IMR-90 (cell line): ENCODE data around the gene BAMBI. TPM values are rescaled to one million over a fixed set of nuclear protein-coding genes. Genes with fewer than 3 reads are reported as not detected.

Experiments used
- ATAC-seq: fragments of 200-7000 bp; cut with Tn5 transposase; 2 replicates; pipeline ENCODE4 v1.9.1; 2020; ENCODE audit warnings: low read depth, mild to moderate bottlenecking, moderate library complexity
- BruUV-seq: library from RNA; stranded (reverse); fragments of 400-500 nt; replicated peaks from 2 replicates; lab custom pipeline; 2021; lab: Mats Ljungman, UMichigan
- CTCF ChIA-PET: fragments of 300-600 bp; formaldehyde crosslinking; extraction: SDS; loops from one replicate; lab custom pipeline; 2021; ENCODE audit warnings: antibody characterized with exemption; lab: Yijun Ruan, JAX
- POLR2A ChIA-PET: fragments of 300-600 bp; sonication (Branson Sonifier 250); formaldehyde crosslinking; loops from one replicate; lab custom pipeline; 2022; ENCODE audit warnings: antibody characterized with exemption; ENCODE audit not compliant: unreplicated experiment; lab: Charles Lee
- DNase-seq: peaks from one replicate; pipeline ENCODE4 v3.0.0; 2013
- H2AFZ ChIP-seq: replicated peaks from 2 replicates; pipeline ENCODE3; 2013; ENCODE audit warnings: low read length, mild to moderate bottlenecking; ENCODE audit not compliant: poor library complexity
- H2AK5ac ChIP-seq: 2 replicates; pipeline ENCODE4 v1.6.1; 2013; ENCODE audit warnings: low read depth, low read length, inconsistent platforms
- H2AK9ac ChIP-seq: replicated peaks from 2 replicates; pipeline ENCODE3; 2013; ENCODE audit warnings: mild to moderate bottlenecking, low read depth, low read length, moderate library complexity; ENCODE audit not compliant: poor library complexity
- H2BK120ac ChIP-seq: 2 replicates; pipeline ENCODE4 v1.6.1; 2013; ENCODE audit warnings: low read depth, low read length, inconsistent platforms
- H2BK15ac ChIP-seq: 3 replicates; pipeline ENCODE4 v1.6.1; 2013; ENCODE audit warnings: low read depth, low read length, inconsistent platforms
- H2BK20ac ChIP-seq: 2 replicates; pipeline ENCODE4 v1.6.1; 2013; ENCODE audit warnings: low read depth, mild to moderate bottlenecking, inconsistent platforms, low read length, moderate library complexity
- H2BK5ac ChIP-seq: 2 replicates; pipeline ENCODE4 v1.6.1; 2013; ENCODE audit warnings: mild to moderate bottlenecking, low read depth, low read length, inconsistent platforms; ENCODE audit not compliant: poor library complexity, severe bottlenecking
- H3K14ac ChIP-seq: replicated peaks from 2 replicates; pipeline ENCODE4 v1.6.1; 2013; ENCODE audit warnings: low read depth, low read length, inconsistent platforms
- H3K18ac ChIP-seq: 2 replicates; pipeline ENCODE4 v1.6.1; 2013; ENCODE audit warnings: low read depth, low read length, control low read depth
- H3K23ac ChIP-seq: 2 replicates; pipeline ENCODE4 v1.6.1; 2013; ENCODE audit warnings: low read depth, low read length, inconsistent platforms
- H3K27ac ChIP-seq: 2 replicates; pipeline ENCODE4 v1.5.1; 2013; ENCODE audit warnings: mild to moderate bottlenecking, control low read depth, low read length; ENCODE audit not compliant: insufficient read depth
- H3K27me3 ChIP-seq: 2 replicates; pipeline ENCODE4 v1.6.1; 2013; ENCODE audit warnings: low read length; ENCODE audit not compliant: control insufficient read depth, insufficient read depth
- H3K36me3 ChIP-seq: 2 replicates; pipeline ENCODE4 v1.6.1; 2013; ENCODE audit warnings: low read length, mixed read lengths; ENCODE audit not compliant: control insufficient read depth, insufficient read depth
- H3K4ac ChIP-seq: 2 replicates; pipeline ENCODE4 v1.6.1; 2013; ENCODE audit warnings: low read depth, low read length, inconsistent platforms
- H3K4me1 ChIP-seq: 2 replicates; pipeline ENCODE4 v1.6.1; 2013; ENCODE audit warnings: low read length, mixed read lengths; ENCODE audit not compliant: control insufficient read depth, insufficient read depth
- H3K4me2 ChIP-seq: 2 replicates; pipeline ENCODE4 v1.6.1; 2013; ENCODE audit warnings: low read depth, mild to moderate bottlenecking, control low read depth, low read length, moderate library complexity
- H3K4me3 ChIP-seq: 2 replicates; pipeline ENCODE4 v1.5.1; 2013; ENCODE audit warnings: low read depth, mild to moderate bottlenecking, control low read depth, low read length, moderate library complexity; ENCODE audit not compliant: insufficient read depth
- H3K56ac ChIP-seq: 2 replicates; pipeline ENCODE4 v1.6.1; 2013; ENCODE audit warnings: low read length, inconsistent platforms; ENCODE audit not compliant: insufficient read depth; ENCODE audit errors: extremely low read depth
- H3K79me1 ChIP-seq, 2 experiments: 2 replicates each; pipeline ENCODE4 v1.6.1; 2013; ENCODE audit warnings: low read length in 2 of 2, inconsistent platforms in 1 of 2, low read depth in 1 of 2
- H3K9ac ChIP-seq: 2 replicates; pipeline ENCODE4 v1.6.1; 2013; ENCODE audit warnings: low read depth, low read length, control low read depth
- H3K9me1 ChIP-seq: 2 replicates; pipeline ENCODE4 v1.6.1; 2013; ENCODE audit warnings: low read length, inconsistent platforms; ENCODE audit not compliant: insufficient read depth
- H3K9me3 ChIP-seq: 2 replicates; pipeline ENCODE4 v1.6.1; 2013; ENCODE audit warnings: low read length; ENCODE audit not compliant: control insufficient read depth, insufficient read depth
- H4K20me1 ChIP-seq: 2 replicates; pipeline ENCODE4 v1.6.1; 2013; ENCODE audit warnings: low read length, inconsistent platforms; ENCODE audit not compliant: insufficient read depth
- H4K5ac ChIP-seq: 2 replicates; pipeline ENCODE4 v1.6.1; 2013; ENCODE audit warnings: mild to moderate bottlenecking, low read depth, low read length, control low read depth
- H4K8ac ChIP-seq, 2 experiments: 2 replicates each; pipeline ENCODE4 v1.6.1; 2013; ENCODE audit warnings: low read depth in 2 of 2, low read length in 2 of 2, control low read depth in 1 of 2, inconsistent platforms in 1 of 2
- H4K91ac ChIP-seq: 2 replicates; pipeline ENCODE4 v1.6.1; 2013; ENCODE audit warnings: low read depth, low read length, inconsistent platforms; ENCODE audit not compliant: insufficient read depth
- MXI1 ChIP-seq: IDR thresholded peaks from 2 replicates; pipeline ENCODE4 v1.6.1; 2012; ENCODE audit warnings: low read depth, mild to moderate bottlenecking, low read length, moderate library complexity, borderline replicate concordance
- RCOR1 ChIP-seq: IDR thresholded peaks from 2 replicates; pipeline ENCODE4 v1.6.1; 2012; ENCODE audit warnings: mild to moderate bottlenecking, low read length, improper control_type of control experiment; ENCODE audit not compliant: insufficient replicate concordance
- WGBS, 2 experiments: methylation state at CpG; one replicate each; pipeline versions ENCODE4 v1.1.5 to v1.1.7; 2013; ENCODE audit warnings: missing lambda C conversion rate in 2 of 2; ENCODE audit not compliant: insufficient read length in 1 of 2; ENCODE audit errors: extremely low coverage in 2 of 2; 5-methylcytosine and 5-hydroxymethylcytosine counted together
- dilution Hi-C: fragments of 300-500 bp; cut with HindIII; formaldehyde crosslinking; loops from one replicate; pipeline ENCODE4 v1.14.3; 2018; ENCODE audit warnings: low sequenced_read_pairs; ENCODE audit not compliant: unreplicated experiment
- in situ Hi-C: fragments of 300-500 bp; cut with MboI; formaldehyde crosslinking; loops from 3 replicates; pipeline ENCODE4 v1.14.3; 2019; ENCODE audit warnings: low sequenced_read_pairs, inconsistent platforms, mixed read lengths
- intact Hi-C: fragments of 100-400 bp; cut with micrococcal nuclease; formaldehyde crosslinking; loops from 2 replicates; pipeline ENCODE4 v1.10.0; 2022
- polyA plus RNA-seq, 3 experiments: library from polyadenylated mRNA; depleted of rRNA; stranded (reverse); fragments of >200 nt; gene quantifications; 2 replicates each; pipeline ENCODE4 v1.2.3, GENCODE V29; 2012; ENCODE audit warnings: low replicate concordance in 1 of 3
- total RNA-seq: library from RNA; depleted of rRNA; stranded (reverse); fragments of >200 nt; gene quantifications from 2 replicates; pipeline ENCODE4 v1.2.3, GENCODE V29; 2012

The BAMBI gene
- total and polyA plus RNA-seq, 2 of the 4 experiments (the other 2 are of a cell fraction) = 14.4 to 19.4 TPM

DNA sequence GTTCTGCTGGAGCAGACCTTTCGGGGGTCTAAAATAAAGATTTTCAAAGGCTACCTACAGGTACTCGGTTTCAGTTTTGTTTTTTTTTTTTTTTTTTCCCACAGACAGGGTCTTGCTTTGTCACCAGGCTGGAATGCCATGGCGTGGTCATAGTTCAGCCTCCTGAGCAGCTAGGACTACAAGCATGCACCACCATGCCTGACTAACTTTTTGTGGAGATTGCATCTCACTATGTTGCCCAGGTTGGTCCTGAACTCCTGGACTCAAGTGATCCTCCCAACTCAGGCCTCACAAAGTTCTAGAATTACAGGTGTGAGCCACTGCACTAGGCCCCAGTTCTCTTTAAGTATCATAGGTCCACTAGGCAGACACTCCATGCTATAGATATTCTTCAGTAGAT lies 34.5 kb downstream of the BAMBI start:
- no peak overlapping the region for H3K4me3 ChIP-seq
- H2BK5ac ChIP-seq = no peak overlapping the region
- H3K56ac ChIP-seq = no peak overlapping the region
- no peak for ATAC-seq
- intact Hi-C loops (no loop called here), in situ Hi-C loops (no loop called here), dilution Hi-C loops (no loop called here)
- POLR2A ChIA-PET = no interaction called here
- H4K20me1 ChIP-seq = no peaks in the 10 kb centered on the region
- no peak overlapping the region for H3K4me2 ChIP-seq
- H2BK20ac ChIP-seq = no peak overlapping the region
- no peak overlapping the region for H3K23ac ChIP-seq
- H3K14ac ChIP-seq = no peak overlapping the region
- no peak overlapping the region for H4K8ac ChIP-seq
- H3K27me3 ChIP-seq = no peaks in the 10 kb centered on the region
- no peak overlapping the region for H3K18ac ChIP-seq
- no TSS peak for BruUV-seq
- no peak overlapping the region for H2BK15ac ChIP-seq
- no peak overlapping the region for H4K5ac ChIP-seq
- H4K91ac ChIP-seq = no peak overlapping the region
- H2AK5ac ChIP-seq = no peak overlapping the region
- H3K27ac ChIP-seq = no peak overlapping the region
- H3K9ac ChIP-seq = no peak overlapping the region
- no peaks in the 10 kb centered on the region for H3K36me3 ChIP-seq
- no peaks in the 10 kb centered on the region for H3K9me1 ChIP-seq
- no peak overlapping the region for H2BK120ac ChIP-seq
- no peak for DNase-seq
- no peaks in the 10 kb centered on the region for H3K4me1 ChIP-seq
- peaks cover 3% of the 10 kb centered on the region; the same call in 1 of the 2 replicates for H3K9me3 ChIP-seq
- CTCF ChIA-PET = no interaction called here
- no peaks in the 10 kb centered on the region for H3K79me1 ChIP-seq
- WGBS, 2 experiments = no CpG with 5 or more reads among the region's 3 CpGs
- H3K4ac ChIP-seq = no peak overlapping the region
- TF ChIP-seq RCOR1 (no peak), MXI1 (no peak)
- H2AFZ ChIP-seq = no peak overlapping the region
- H2AK9ac ChIP-seq = no peak overlapping the region
